Measurements from ENCODE around the gene PKHD1.

The PKHD1 gene

GRCh38 chr6:51841626-51842025 lies 245.8 kb downstream of the PKHD1 start:
- TF ChIP-seq CSDC2 (CRISPR knock-in tag; IDR thresholded peaks at IDR 0.05) (no peak), ESRRG (CRISPR knock-in tag; IDR thresholded peaks at IDR 0.05) (no peak), ZNF565 (CRISPR knock-in tag; conservative IDR thresholded peaks at IDR 0.05; ENCODE audit: low read depth) (no peak), GLIS3 (CRISPR knock-in tag; IDR thresholded peaks at IDR 0.05) (no peak), TOX (CRISPR knock-in tag; IDR thresholded peaks at IDR 0.05; ENCODE audit: borderline replicate concordance) (no peak), CSRNP3 (CRISPR knock-in tag; IDR thresholded peaks at IDR 0.05) (no peak), ARNTL (CRISPR knock-in tag; IDR thresholded peaks at IDR 0.05; ENCODE audit: borderline replicate concordance, low read depth) (no peak), ZNF8 (CRISPR knock-in tag; IDR thresholded peaks at IDR 0.05) (no peak)
- TF ChIP-seq, protein P1, sequence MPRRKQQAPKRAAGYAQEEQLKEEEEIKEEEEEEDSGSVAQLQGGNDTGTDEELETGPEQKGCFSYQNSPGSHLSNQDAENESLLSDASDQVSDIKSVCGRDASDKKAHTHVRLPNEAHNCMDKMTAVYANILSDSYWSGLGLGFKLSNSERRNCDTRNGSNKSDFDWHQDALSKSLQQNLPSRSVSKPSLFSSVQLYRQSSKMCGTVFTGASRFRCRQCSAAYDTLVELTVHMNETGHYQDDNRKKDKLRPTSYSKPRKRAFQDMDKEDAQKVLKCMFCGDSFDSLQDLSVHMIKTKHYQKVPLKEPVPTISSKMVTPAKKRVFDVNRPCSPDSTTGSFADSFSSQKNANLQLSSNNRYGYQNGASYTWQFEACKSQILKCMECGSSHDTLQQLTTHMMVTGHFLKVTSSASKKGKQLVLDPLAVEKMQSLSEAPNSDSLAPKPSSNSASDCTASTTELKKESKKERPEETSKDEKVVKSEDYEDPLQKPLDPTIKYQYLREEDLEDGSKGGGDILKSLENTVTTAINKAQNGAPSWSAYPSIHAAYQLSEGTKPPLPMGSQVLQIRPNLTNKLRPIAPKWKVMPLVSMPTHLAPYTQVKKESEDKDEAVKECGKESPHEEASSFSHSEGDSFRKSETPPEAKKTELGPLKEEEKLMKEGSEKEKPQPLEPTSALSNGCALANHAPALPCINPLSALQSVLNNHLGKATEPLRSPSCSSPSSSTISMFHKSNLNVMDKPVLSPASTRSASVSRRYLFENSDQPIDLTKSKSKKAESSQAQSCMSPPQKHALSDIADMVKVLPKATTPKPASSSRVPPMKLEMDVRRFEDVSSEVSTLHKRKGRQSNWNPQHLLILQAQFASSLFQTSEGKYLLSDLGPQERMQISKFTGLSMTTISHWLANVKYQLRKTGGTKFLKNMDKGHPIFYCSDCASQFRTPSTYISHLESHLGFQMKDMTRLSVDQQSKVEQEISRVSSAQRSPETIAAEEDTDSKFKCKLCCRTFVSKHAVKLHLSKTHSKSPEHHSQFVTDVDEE (CRISPR knock-in tag; IDR thresholded peaks at IDR 0.05) = no peak
- ATAC-seq = no peak

- no peak for TF ChIP-seq ZNF70 (CRISPR knock-in tag; IDR thresholded peaks at IDR 0.05)
- TF ChIP-seq, protein P1 (CRISPR knock-in tag; IDR thresholded peaks at IDR 0.05) = no peak
- ATAC-seq = no peak
These were observed 247.6 kb downstream of the PKHD1 start for GRCh38 chr6:51839726-51840374.

GRCh38 chr6:51830666-51831065 lies 256.7 kb downstream of the PKHD1 start:
- ATAC-seq = no peak
- TF ChIP-seq CSRNP3 (CRISPR knock-in tag; IDR thresholded peaks at IDR 0.05) (no peak), TCF4 (CRISPR knock-in tag; IDR thresholded peaks at IDR 0.05; ENCODE audit: borderline replicate concordance) (no peak), ZFP3 (CRISPR knock-in tag; IDR thresholded peaks at IDR 0.05) (no peak)
- TF ChIP-seq, protein P2, sequence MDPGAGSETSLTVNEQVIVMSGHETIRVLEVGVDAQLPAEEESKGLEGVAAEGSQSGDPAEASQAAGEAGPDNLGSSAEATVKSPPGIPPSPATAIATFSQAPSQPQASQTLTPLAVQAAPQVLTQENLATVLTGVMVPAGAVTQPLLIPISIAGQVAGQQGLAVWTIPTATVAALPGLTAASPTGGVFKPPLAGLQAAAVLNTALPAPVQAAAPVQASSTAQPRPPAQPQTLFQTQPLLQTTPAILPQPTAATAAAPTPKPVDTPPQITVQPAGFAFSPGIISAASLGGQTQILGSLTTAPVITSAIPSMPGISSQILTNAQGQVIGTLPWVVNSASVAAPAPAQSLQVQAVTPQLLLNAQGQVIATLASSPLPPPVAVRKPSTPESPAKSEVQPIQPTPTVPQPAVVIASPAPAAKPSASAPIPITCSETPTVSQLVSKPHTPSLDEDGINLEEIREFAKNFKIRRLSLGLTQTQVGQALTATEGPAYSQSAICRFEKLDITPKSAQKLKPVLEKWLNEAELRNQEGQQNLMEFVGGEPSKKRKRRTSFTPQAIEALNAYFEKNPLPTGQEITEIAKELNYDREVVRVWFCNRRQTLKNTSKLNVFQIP (CRISPR knock-in tag; IDR thresholded peaks at IDR 0.05; ENCODE audit: borderline replicate concordance, low read depth) = no peak
- TF ChIP-seq, protein P3, sequence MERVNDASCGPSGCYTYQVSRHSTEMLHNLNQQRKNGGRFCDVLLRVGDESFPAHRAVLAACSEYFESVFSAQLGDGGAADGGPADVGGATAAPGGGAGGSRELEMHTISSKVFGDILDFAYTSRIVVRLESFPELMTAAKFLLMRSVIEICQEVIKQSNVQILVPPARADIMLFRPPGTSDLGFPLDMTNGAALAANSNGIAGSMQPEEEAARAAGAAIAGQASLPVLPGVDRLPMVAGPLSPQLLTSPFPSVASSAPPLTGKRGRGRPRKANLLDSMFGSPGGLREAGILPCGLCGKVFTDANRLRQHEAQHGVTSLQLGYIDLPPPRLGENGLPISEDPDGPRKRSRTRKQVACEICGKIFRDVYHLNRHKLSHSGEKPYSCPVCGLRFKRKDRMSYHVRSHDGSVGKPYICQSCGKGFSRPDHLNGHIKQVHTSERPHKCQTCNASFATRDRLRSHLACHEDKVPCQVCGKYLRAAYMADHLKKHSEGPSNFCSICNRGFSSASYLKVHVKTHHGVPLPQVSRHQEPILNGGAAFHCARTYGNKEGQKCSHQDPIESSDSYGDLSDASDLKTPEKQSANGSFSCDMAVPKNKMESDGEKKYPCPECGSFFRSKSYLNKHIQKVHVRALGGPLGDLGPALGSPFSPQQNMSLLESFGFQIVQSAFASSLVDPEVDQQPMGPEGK (CRISPR knock-in tag; IDR thresholded peaks at IDR 0.05; ENCODE audit: borderline replicate concordance) = no peak
